ENCODE measurements around the gene SHOC2.

The SHOC2 gene

DNA sequence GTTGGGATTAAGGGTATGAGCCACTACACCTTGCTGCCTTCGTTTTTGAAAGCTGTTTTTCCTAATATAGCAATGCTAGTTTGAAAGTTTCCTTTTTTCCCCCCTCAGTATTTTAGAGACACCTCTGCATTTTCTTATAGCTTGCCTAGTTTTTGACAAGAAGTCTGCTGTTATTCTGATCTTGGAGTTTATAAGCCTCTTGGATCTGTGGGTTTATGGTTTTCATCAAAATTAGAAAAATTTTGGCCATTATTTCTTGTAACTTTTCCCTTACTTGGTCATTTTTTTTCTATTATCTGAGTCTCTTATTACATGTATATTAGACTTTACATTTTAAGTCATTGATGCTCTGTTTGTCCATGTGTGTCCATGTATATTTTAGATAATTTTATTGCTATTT, 57.2 kb downstream of the SHOC2 start:
- no peak overlapping the region for H3K27ac ChIP-seq
- TF ChIP-seq, protein P1, sequence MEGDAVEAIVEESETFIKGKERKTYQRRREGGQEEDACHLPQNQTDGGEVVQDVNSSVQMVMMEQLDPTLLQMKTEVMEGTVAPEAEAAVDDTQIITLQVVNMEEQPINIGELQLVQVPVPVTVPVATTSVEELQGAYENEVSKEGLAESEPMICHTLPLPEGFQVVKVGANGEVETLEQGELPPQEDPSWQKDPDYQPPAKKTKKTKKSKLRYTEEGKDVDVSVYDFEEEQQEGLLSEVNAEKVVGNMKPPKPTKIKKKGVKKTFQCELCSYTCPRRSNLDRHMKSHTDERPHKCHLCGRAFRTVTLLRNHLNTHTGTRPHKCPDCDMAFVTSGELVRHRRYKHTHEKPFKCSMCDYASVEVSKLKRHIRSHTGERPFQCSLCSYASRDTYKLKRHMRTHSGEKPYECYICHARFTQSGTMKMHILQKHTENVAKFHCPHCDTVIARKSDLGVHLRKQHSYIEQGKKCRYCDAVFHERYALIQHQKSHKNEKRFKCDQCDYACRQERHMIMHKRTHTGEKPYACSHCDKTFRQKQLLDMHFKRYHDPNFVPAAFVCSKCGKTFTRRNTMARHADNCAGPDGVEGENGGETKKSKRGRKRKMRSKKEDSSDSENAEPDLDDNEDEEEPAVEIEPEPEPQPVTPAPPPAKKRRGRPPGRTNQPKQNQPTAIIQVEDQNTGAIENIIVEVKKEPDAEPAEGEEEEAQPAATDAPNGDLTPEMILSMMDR (conservative IDR thresholded peaks at IDR 0.05), result no peak

DNA sequence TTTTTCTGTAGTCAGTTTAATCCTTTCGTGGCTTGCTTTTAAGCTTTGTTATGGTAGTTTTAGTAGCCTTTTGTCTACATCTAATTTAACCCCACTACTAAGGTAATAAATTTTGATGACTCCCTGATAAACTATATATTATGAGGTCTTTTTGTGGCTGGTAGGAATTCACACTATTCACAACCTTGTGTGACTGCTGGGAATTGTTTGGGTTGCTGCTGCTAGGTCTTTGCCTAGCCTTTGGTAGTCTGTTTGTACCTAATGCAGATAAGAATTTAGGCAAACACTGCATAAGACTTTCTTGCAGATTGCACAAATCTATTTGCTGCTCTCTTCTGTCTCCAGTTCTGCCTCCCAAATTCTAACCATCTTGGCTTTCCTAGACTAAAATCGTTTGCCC, 58.3 kb downstream of the SHOC2 start:
- no peak overlapping the region for H3K27ac ChIP-seq
- TF ChIP-seq, protein P1 (conservative IDR thresholded peaks at IDR 0.05), result no peak

GRCh38 chr10:110978204-110978603, 58.8 kb downstream of the SHOC2 start:
- TF ChIP-seq, protein P1 (conservative IDR thresholded peaks at IDR 0.05), result no peak
- no peak overlapping the region for H3K27ac ChIP-seq

- TF ChIP-seq, protein P1 (conservative IDR thresholded peaks at IDR 0.05), result no peak
- H3K27ac ChIP-seq, result no peak overlapping the region
Measured at GRCh38 chr10:110979611-110980010, 60.2 kb downstream of the SHOC2 start.

GRCh38 chr10:110980807-110981206, 61.4 kb downstream of the SHOC2 start:
- no peak overlapping the region for H3K27ac ChIP-seq
- TF ChIP-seq, protein P1 (conservative IDR thresholded peaks at IDR 0.05), result no peak

DNA sequence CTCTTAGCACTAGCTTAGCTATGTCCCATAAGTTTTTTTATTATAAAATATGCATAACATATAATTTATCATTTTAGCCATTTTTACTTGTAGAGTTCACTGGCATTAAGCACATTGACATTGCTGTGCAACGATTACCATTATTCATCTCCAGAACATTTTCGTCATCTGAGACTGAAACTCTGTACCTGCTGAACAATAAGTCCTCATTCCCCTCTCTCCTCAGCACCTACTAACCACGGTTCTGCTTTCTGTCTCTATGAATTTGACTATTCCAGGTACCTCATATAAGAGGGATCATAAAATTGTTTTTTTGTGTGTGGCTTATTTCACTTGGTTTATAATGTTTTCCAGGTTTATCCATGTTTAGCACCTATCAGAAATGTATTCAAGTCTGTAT, 64.1 kb downstream of the SHOC2 start:
- TF ChIP-seq, protein P1 (conservative IDR thresholded peaks at IDR 0.05), result no peak

DNA sequence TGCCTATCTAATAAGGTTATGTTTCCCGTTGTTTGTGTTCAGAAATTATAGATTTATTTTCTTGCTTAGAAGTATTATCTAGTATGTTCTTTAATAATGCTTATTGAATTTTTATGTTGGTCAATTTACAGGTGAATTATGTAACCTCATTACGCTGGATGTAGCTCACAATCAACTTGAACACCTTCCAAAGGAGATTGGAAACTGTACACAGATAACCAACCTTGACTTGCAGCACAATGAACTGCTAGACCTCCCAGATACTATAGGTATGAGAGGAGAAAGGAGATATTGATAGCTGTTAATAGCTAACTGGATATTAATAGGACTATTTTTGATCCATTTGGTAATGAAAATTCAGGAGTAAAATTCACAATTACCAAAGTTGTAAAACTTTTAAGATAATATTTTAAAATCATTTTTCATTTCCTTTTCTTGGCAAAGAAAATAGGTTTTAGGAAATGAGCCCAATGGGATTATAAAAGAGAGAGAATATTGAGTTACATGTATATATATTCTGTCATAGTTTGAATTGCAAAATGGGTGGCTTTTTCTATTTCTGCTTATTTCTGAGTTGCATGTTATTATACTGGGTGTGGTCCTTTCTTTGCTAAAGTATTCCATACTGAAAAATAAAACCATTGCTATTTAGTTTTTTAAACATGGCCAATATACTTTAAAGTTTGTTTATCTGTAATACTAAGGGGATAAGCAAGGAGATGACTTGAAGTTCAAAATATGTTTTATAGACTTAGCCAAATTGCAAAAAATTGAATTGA, 66.3 kb downstream of the SHOC2 start:
- H3K27ac ChIP-seq, result no peak overlapping the region
- TF ChIP-seq, protein P1 (conservative IDR thresholded peaks at IDR 0.05), result no peak

More for the DNA sequence above, 64.1 kb downstream of the SHOC2 start:
- no peak overlapping the region for H3K27ac ChIP-seq
